LNCaP clone FGC (cell line): ENCODE data around the gene DDI2.

Source experiments
- DNase-seq: peaks from one replicate; pipeline ENCODE4 v3.0.0-alpha.2; 2011; ENCODE audit warnings: low read depth
- H3K4me3 ChIP-seq: 2 replicates; pipeline ENCODE4 v1.5.1; 2011; ENCODE audit warnings: mild to moderate bottlenecking, low read depth, low read length, control low read depth
- TF ChIP-seq, protein P1 (sequence below): IDR thresholded peaks from 2 replicates; pipeline ENCODE4 v1.5.1; 2012; ENCODE audit warnings: mild to moderate bottlenecking; ENCODE audit not compliant: control insufficient read depth, insufficient read depth; ENCODE audit errors: extremely low read depth

The DDI2 gene

DNA sequence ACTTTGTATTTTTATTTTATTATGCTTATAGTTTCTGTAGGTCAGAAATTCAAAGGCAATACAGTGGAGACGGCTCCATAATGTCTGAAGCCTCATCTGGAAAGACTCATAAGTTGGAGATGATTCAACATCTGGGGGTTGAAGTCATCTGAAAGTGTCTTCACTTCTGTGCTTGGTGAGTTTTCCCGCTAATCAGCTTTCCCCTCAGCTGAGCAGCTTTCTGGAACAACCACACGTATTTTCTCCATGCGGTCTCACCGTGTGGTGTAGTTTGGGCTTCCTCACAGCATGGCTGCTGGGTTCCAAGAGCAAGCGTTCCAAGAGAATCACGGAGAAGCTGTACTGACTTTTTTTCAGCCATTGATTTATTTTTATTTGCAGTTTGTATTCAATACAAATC, 7.6 kb upstream of the DDI2 start:
- DNase-seq, result no peak

DNA sequence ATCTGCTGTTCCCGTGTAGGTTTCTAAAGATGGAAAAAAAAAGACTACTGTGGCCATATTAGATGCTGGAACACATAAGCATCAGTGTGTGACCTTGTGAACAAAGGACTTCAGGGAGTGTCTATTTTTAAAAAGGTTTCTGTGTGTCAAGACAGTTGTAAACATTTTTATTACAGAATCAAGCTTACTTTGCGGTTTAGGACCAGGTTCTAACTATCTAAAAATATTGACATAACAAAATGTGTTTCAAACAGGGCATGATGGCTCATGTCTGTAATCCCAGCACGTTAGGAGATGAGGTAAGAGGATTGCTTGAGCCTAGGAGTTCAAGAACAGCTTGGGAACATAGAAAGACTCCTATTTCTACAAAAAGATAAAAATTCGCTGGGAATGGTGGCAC, 7.1 kb upstream of the DDI2 start:
- DNase-seq, result no peak
- no peak overlapping the region for H3K4me3 ChIP-seq
- TF ChIP-seq, protein P1, sequence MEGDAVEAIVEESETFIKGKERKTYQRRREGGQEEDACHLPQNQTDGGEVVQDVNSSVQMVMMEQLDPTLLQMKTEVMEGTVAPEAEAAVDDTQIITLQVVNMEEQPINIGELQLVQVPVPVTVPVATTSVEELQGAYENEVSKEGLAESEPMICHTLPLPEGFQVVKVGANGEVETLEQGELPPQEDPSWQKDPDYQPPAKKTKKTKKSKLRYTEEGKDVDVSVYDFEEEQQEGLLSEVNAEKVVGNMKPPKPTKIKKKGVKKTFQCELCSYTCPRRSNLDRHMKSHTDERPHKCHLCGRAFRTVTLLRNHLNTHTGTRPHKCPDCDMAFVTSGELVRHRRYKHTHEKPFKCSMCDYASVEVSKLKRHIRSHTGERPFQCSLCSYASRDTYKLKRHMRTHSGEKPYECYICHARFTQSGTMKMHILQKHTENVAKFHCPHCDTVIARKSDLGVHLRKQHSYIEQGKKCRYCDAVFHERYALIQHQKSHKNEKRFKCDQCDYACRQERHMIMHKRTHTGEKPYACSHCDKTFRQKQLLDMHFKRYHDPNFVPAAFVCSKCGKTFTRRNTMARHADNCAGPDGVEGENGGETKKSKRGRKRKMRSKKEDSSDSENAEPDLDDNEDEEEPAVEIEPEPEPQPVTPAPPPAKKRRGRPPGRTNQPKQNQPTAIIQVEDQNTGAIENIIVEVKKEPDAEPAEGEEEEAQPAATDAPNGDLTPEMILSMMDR, result no peak

More for the DNA sequence above, 7.6 kb upstream of the DDI2 start:
- TF ChIP-seq, protein P1, result no peak
- H3K4me3 ChIP-seq, result no peak overlapping the region

- no peak for DNase-seq
- TF ChIP-seq, protein P1, result no peak
- peak overlapping the region; percentile 44 for H3K4me3 ChIP-seq
These were observed 685 bp upstream of the DDI2 start for GRCh38 chr1:15616373-15617172.

- H3K4me3 ChIP-seq, result peak overlapping the region; percentile 90
- no peak for DNase-seq
- TF ChIP-seq, protein P1, result no peak
These were observed 908 bp downstream of the DDI2 start for GRCh38 chr1:15618077-15618654.

DNA sequence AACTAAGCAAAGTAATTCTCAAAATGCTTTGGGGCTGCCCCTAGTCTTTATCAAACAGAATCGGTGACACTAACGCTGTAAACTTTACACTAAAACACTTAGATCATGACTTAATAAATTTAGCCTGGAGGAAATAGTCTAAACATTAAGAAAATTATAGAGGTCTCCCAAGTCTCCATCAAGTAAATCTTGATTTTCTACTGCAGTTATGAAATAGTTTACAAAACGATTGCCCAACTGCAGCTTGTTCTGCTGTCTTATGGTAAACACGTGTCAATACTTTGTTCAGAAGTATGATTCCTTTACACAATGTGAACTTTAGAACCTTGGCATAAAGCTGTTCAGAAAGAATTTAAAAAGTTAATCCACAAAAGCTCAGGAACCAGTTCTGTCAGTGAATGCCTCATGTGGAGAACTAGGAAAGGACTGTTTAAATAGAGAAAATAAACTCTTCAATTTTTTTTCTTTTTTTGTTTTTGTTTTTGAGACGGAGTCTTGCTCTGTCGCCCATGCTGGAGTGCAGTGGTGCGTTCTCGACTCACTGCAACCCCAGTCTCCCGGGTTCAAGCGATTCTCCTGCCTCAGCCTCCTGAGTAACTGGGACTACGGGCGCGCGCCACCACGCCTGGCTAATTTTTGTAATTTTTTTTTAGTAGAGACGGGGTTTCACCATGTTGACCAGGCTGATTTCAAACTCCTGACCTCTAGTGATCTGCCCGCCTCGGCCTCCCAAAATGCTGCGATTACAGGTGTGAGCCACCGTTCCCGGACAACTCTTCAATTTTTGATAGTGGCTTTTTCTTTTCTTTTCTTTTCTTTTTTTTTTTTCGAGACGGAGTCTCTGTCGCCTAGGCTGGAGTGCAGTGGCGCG, 1.6 kb downstream of the DDI2 start:
- DNase-seq, result no peak
- TF ChIP-seq, protein P1, result no peak
- peak overlapping the region; percentile 90 for H3K4me3 ChIP-seq

- DNase-seq, result no peak
- H3K4me3 ChIP-seq, result peak overlapping the region; percentile 30; the same call in 1 of the 2 replicates
- TF ChIP-seq, protein P1, result no peak
These were observed 2.9 kb downstream of the DDI2 start for GRCh38 chr1:15620155-15620545.
